Measurements from ENCODE around the gene CPLX1. TPM values are rescaled to one million over a fixed set of nuclear protein-coding genes. Genes with fewer than 3 reads are reported as not detected.

Gene CPLX1
- total and polyA plus RNA-seq, 2 experiments from 2014 or later = 0.79 to 1.8 TPM

DNA sequence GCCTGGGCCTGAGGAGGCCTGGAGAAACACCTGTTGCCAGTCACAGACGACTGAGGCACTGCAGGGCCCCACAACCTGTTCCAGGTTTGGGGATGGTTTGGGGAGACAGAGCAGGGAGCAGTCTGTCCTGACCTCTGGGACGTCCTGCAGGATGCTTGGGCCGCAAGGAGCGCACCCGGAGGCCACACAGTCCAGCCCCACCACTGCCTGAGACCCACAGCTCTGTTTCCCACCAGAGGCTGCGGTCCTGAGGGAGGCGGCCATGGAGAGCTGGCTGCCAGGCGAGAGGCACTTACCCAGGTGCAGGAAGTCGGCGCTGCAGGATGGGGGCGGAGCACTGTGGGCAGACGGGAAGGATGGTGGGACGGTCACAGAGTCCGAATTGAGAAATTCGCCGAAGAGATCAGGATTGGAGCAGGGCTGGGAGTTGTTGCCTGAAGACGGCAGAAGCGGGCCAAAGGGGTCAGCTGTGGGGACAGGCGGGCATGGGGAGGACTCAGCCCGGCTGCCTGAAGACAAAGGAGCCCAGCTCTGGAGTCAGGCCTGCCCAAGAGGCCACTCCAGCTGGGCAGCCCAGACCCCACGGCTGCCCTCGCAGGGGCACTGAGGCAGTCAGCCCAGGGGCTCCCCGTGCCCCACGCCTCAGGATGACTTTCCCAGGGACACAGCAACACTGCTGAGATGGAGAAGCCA lies 40.3 kb upstream of the CPLX1 start:
- Histone ChIP-seq H3K4me1 (ENCODE audit: low read depth) (no peaks in the 10 kb centered on the region), H3K27ac (no peak overlapping the region), H3K27me3 (no peaks in the 10 kb centered on the region), H3K36me3 (peaks cover 16% of the 10 kb centered on the region), H3K4me3 (no peak overlapping the region), H3K9me3 (ENCODE audit: low read depth) (no peaks in the 10 kb centered on the region)
- no peak for DNase-seq (ENCODE audit: low read depth in 1 of 2, low spot score in 1 of 2)
- TF ChIP-seq CTCF (IDR thresholded peaks at IDR 0.05; ENCODE audit: low read depth, low read length) = no peak

DNA sequence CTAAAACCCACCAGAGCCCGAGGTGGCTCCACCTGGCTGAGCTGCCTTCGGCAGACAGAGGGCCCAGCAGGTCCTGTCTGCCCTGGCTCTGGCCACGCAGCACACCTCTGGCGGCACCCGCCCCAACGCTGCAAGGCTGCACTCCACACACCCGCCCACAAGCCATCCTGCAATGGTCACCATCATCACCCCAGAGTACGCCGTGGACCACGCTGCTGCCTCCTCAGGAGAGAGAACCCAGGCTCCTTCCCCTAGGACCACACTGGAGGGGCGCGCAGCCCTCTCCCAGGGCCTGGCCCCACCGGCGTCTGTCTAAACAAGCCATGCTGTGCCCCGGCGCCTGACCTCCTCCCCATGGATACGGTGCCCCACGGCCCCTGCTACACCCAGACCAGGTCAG lies 39.6 kb upstream of the CPLX1 start:
- H3K27ac ChIP-seq = no peak overlapping the region

DNA sequence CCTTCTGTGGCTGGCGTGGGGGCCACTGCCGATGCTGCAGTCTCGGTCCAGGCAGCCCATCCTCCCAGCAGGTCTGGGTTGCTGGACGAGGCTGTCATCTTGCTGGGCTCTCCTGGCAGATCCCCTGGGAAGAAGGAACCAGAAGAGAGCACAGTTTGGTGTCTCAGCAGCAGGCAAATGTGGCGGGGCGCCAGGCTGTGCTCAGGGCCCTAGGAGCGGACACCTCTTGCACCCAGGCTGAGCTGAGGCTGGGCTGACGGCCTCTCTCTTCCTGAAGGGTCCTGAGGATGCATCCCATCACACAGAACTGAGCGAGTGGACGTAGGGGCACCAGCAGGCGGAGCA lies 39.2 kb upstream of the CPLX1 start:
- DNase-seq (ENCODE audit: low read depth in 1 of 2, low spot score in 1 of 2) = no peak
- H3K27me3 ChIP-seq = no peaks in the 10 kb centered on the region
- H3K27ac ChIP-seq = no peak overlapping the region
- H3K4me1 ChIP-seq (ENCODE audit: low read depth) = no peaks in the 10 kb centered on the region
- H3K4me3 ChIP-seq = no peak overlapping the region
- TF ChIP-seq CTCF (IDR thresholded peaks at IDR 0.05; ENCODE audit: low read depth, low read length) = no peak
- no peaks in the 10 kb centered on the region for H3K9me3 ChIP-seq (ENCODE audit: low read depth)
- H3K36me3 ChIP-seq = peaks cover 20% of the 10 kb centered on the region

More for the DNA sequence above, 39.6 kb upstream of the CPLX1 start:
- DNase-seq (ENCODE audit: low read depth in 1 of 2, low spot score in 1 of 2) = no peak
- Histone ChIP-seq H3K36me3 (peaks cover 22% of the 10 kb centered on the region), H3K27me3 (no peaks in the 10 kb centered on the region), H3K4me3 (no peak overlapping the region), H3K9me3 (ENCODE audit: low read depth) (no peaks in the 10 kb centered on the region), H3K4me1 (ENCODE audit: low read depth) (no peaks in the 10 kb centered on the region)
- no peak for TF ChIP-seq CTCF (IDR thresholded peaks at IDR 0.05; ENCODE audit: low read depth, low read length)

GRCh38 chr4:864456-865120 lies 38.7 kb upstream of the CPLX1 start:
- Histone ChIP-seq H3K4me1 (ENCODE audit: low read depth) (no peaks in the 10 kb centered on the region), H3K9me3 (ENCODE audit: low read depth) (no peaks in the 10 kb centered on the region), H3K27me3 (no peaks in the 10 kb centered on the region), H3K4me3 (no peak overlapping the region), H3K27ac (no peak overlapping the region), H3K36me3 (peaks cover 20% of the 10 kb centered on the region)
- no peak for DNase-seq (ENCODE audit: low read depth in 1 of 2, low spot score in 1 of 2)
- no peak for TF ChIP-seq CTCF (IDR thresholded peaks at IDR 0.05; ENCODE audit: low read depth, low read length)

DNA sequence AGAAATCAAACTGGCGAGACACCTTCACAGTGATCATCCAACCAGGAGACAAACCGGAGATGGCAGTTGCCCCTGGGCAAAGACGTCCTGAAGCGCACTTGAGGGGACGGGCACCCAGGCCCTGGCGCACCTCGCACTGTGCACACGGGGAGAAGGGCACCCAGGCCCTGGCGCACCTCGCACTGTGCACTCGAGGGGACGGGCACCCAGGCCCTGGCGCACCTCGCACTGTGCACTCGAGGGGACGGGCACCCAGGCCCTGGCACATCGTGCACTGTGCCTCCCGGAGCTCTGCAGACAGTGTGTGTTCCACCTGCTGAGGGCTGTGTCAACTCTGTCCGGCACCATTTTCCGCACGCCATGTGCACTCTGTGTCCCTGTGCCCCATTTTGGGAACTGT lies 34.6 kb upstream of the CPLX1 start:
- no peak overlapping the region for H3K27ac ChIP-seq
- no peaks in the 10 kb centered on the region for H3K4me1 ChIP-seq (ENCODE audit: low read depth)
- no peak overlapping the region for H3K4me3 ChIP-seq
- no peaks in the 10 kb centered on the region for H3K27me3 ChIP-seq
- H3K36me3 ChIP-seq = peaks cover 32% of the 10 kb centered on the region
- no peak for TF ChIP-seq CTCF (IDR thresholded peaks at IDR 0.05; ENCODE audit: low read depth, low read length)
- DNase-seq (ENCODE audit: low read depth in 1 of 2, low spot score in 1 of 2) = no peak
- H3K9me3 ChIP-seq (ENCODE audit: low read depth) = no peaks in the 10 kb centered on the region
